ENCODE data around the gene RTEL1.

Gene RTEL1

GRCh38 chr20:63702751-63703470 lies 44.8 kb downstream of the RTEL1 start:
- TF ChIP-seq ZNF16 (tag by site-specific recombination; IDR thresholded peaks at IDR 0.05; ENCODE audit: low read depth) (no peak), ZNF501 (tag by site-specific recombination; IDR thresholded peaks at IDR 0.05) (no peak), ZNF335 (tag by site-specific recombination; conservative IDR thresholded peaks at IDR 0.05) (no peak), FEZF1 (tag by site-specific recombination; IDR thresholded peaks at IDR 0.05) (no peak), ZNF169 (tag by site-specific recombination; IDR thresholded peaks at IDR 0.05) (no peak), TCF7L2 (IDR thresholded peaks at IDR 0.05; ENCODE audit: borderline replicate concordance, low read depth, low read length) (no peak), ZNF394 (tag by site-specific recombination; IDR thresholded peaks at IDR 0.05; ENCODE audit: borderline replicate concordance) (no peak), YY1 (tag by site-specific recombination; IDR thresholded peaks at IDR 0.05) (no peak), ZNF157 (tag by site-specific recombination; IDR thresholded peaks at IDR 0.05) (no peak), ZNF561 (tag by site-specific recombination; IDR thresholded peaks at IDR 0.05; ENCODE audit: borderline replicate concordance) (no peak), ZNF140 (tag by site-specific recombination; IDR thresholded peaks at IDR 0.05) (no peak), ZBTB7A (tag by site-specific recombination; IDR thresholded peaks at IDR 0.05; ENCODE audit: low read depth) (no peak), TRIM28 (IDR thresholded peaks at IDR 0.05; ENCODE audit: borderline replicate concordance, low read length) (no peak), ZNF596 (tag by site-specific recombination; IDR thresholded peaks at IDR 0.05) (no peak), ZNF837 (tag by site-specific recombination; IDR thresholded peaks at IDR 0.05) (no peak), GLI4 (tag by site-specific recombination; IDR thresholded peaks at IDR 0.05) (no peak)
- TF ChIP-seq, protein P1, sequence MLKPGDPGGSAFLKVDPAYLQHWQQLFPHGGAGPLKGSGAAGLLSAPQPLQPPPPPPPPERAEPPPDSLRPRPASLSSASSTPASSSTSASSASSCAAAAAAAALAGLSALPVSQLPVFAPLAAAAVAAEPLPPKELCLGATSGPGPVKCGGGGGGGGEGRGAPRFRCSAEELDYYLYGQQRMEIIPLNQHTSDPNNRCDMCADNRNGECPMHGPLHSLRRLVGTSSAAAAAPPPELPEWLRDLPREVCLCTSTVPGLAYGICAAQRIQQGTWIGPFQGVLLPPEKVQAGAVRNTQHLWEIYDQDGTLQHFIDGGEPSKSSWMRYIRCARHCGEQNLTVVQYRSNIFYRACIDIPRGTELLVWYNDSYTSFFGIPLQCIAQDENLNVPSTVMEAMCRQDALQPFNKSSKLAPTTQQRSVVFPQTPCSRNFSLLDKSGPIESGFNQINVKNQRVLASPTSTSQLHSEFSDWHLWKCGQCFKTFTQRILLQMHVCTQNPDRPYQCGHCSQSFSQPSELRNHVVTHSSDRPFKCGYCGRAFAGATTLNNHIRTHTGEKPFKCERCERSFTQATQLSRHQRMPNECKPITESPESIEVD (tag by site-specific recombination; IDR thresholded peaks at IDR 0.05), result no peak
- POLR2A ChIA-PET, result interaction anchor here (1.2 to 1.4 kb wide), 2 partner anchors 38 to 162 kb away, joined by 3 to 6 read pairs; partner anchors contain the start of gene TPD52L2
- peaks cover 0 to 42% of the 10 kb centered on the region in 2 experiments; a peak in 1 of 3 replicates for H3K36me3 ChIP-seq (ENCODE audit: control insufficient read depth in 2 of 2, insufficient read depth in 1 of 2, low read length in 2 of 2)
- CTCF ChIA-PET, result interaction anchor here (1.0 kb wide), 1 partner anchor 271 kb away, joined by 4 read pairs; no protein-coding TSS in a partner anchor
- no peak overlapping the region for H3K4me3 ChIP-seq (ENCODE audit: low read depth, low read length)
- no peak overlapping the region for H3K27ac ChIP-seq (ENCODE audit: extremely low read depth, low read depth, low read length)
- H3K4me1 ChIP-seq (ENCODE audit: control insufficient read depth, insufficient read depth, low read length), result no peaks in the 10 kb centered on the region
- no peaks in the 10 kb centered on the region for H3K9me3 ChIP-seq (ENCODE audit: control insufficient read depth, insufficient read depth, low read depth, low read length)

DNA sequence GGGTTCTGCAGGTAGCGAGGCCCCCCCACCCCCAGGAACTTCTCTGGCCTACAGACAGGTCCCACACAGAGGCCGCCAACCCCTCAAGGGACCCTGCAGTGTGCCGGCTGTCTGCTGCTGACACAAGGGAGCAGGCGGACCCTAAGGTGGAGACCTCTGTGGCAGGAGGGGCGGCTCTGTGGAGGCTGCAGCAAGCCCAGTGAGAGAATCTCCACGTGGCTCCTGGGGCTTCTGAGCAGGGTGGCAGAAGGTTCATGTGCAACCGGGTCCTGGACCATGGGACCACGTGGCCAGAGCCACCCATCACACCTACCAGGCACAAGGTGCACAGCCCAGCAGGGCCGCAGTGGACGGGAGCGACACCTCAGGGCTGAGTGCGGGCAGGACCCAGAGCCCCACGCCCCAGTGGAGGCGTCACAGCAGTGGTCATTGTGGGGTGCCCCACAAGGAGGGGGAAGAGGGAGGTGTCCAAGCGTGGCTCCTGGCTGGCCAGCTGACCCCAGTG lies 45.4 kb downstream of the RTEL1 start:
- peaks cover 0 to 42% of the 10 kb centered on the region in 2 experiments; a peak in 1 of 3 replicates for H3K36me3 ChIP-seq (ENCODE audit: control insufficient read depth in 2 of 2, insufficient read depth in 1 of 2, low read length in 2 of 2)
- H3K4me3 ChIP-seq (ENCODE audit: low read depth, low read length), result no peak overlapping the region
- POLR2A ChIA-PET, result interaction anchor here (1.2 to 1.4 kb wide), 2 partner anchors 37 to 161 kb away, joined by 3 to 6 read pairs; partner anchors contain the start of gene TPD52L2
- H3K27ac ChIP-seq (ENCODE audit: extremely low read depth, low read depth, low read length), result no peak overlapping the region
- H3K9me3 ChIP-seq (ENCODE audit: control insufficient read depth, insufficient read depth, low read depth, low read length), result no peaks in the 10 kb centered on the region
- TF ChIP-seq MZF1 (tag by site-specific recombination; IDR thresholded peaks at IDR 0.05; ENCODE audit: borderline replicate concordance) (no peak), ZNF600 (tag by site-specific recombination; IDR thresholded peaks at IDR 0.05) (no peak), ZNF391 (tag by site-specific recombination; IDR thresholded peaks at IDR 0.05; ENCODE audit: borderline replicate concordance, low read depth) (no peak), ZNF202 (tag by site-specific recombination; IDR thresholded peaks at IDR 0.05; ENCODE audit: borderline replicate concordance) (no peak), ZNF501 (tag by site-specific recombination; IDR thresholded peaks at IDR 0.05) (no peak)
- TF ChIP-seq, protein P2, sequence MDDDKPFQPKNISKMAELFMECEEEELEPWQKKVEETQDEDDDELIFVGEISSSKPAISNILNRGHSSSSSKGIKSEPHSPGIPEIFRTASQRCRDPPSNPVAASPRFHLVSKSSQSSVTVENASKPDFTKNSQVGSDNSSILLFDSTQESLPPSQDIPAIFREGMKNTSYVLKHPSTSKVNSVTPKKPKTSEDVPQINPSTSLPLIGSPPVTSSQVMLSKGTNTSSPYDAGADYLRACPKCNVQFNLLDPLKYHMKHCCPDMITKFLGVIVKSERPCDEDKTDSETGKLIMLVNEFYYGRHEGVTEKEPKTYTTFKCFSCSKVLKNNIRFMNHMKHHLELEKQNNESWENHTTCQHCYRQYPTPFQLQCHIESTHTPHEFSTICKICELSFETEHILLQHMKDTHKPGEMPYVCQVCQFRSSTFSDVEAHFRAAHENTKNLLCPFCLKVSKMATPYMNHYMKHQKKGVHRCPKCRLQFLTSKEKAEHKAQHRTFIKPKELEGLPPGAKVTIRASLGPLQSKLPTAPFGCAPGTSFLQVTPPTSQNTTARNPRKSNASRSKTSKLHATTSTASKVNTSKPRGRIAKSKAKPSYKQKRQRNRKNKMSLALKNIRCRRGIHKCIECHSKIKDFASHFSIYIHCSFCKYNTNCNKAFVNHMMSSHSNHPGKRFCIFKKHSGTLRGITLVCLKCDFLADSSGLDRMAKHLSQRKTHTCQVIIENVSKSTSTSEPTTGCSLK (tag by site-specific recombination; IDR thresholded peaks at IDR 0.05), result no peak
- TF ChIP-seq, protein P3, sequence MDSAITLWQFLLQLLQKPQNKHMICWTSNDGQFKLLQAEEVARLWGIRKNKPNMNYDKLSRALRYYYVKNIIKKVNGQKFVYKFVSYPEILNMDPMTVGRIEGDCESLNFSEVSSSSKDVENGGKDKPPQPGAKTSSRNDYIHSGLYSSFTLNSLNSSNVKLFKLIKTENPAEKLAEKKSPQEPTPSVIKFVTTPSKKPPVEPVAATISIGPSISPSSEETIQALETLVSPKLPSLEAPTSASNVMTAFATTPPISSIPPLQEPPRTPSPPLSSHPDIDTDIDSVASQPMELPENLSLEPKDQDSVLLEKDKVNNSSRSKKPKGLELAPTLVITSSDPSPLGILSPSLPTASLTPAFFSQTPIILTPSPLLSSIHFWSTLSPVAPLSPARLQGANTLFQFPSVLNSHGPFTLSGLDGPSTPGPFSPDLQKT (IDR thresholded peaks at IDR 0.05; ENCODE audit: borderline replicate concordance, low read depth, low read length), result no peak
- no peaks in the 10 kb centered on the region for H3K4me1 ChIP-seq (ENCODE audit: control insufficient read depth, insufficient read depth, low read length)
- CTCF ChIA-PET, result interaction anchor here (1.0 kb wide), 1 partner anchor 270 kb away, joined by 4 read pairs; no protein-coding TSS in a partner anchor

All from HEK293 (cell line).